ENCODE measurements around the gene TNFAIP6. TPM values are rescaled to one million over a fixed set of nuclear protein-coding genes. Genes with fewer than 3 reads are reported as not detected.

TNFAIP6 gene
- total and polyA plus RNA-seq, 4 donors = 0.75 to 5.2 (median 3.3) TPM

- WGBS, 2 donors = 21 to 27% methylated on average over 3 of the region's 3 CpGs
- no peak for DNase-seq
- H3K27me3 ChIP-seq (ENCODE audit: control insufficient read depth in 1 of 2, insufficient read depth in 2 of 2, low read length in 1 of 2) = no peaks in the 10 kb centered on the region
- intact Hi-C loops (cut with DNase I) = no loop called here
- no peaks in the 10 kb centered on the region for H3K9me3 ChIP-seq (ENCODE audit: control insufficient read depth, low read length)
- no peak overlapping the region for H3K4me3 ChIP-seq (ENCODE audit: low read length in 2 of 2)
- H3K36me3 ChIP-seq (ENCODE audit: control insufficient read depth in 1 of 2, insufficient read depth in 2 of 2, low read length in 1 of 2) = no peaks in the 10 kb centered on the region
- H3K27ac ChIP-seq (ENCODE audit: low read depth in 1 of 2, low read length in 2 of 2) = no peak overlapping the region
- no peaks in the 10 kb centered on the region for H3K4me1 ChIP-seq (ENCODE audit: control insufficient read depth in 1 of 2, insufficient read depth in 2 of 2, low read length in 2 of 2)
- no peak for ATAC-seq (ENCODE audit: low FRiP score)
These were observed 17.0 kb downstream of the TNFAIP6 start for GRCh38 chr2:151374436-151374835.

GRCh38 chr2:151379169-151379568, 21.8 kb downstream of the TNFAIP6 start:
- DNase-seq (no peak), ATAC-seq (ENCODE audit: low FRiP score) (no peak)
- Histone ChIP-seq H3K27ac (ENCODE audit: low read depth in 1 of 2, low read length in 2 of 2) (no peak overlapping the region), H3K4me3 (ENCODE audit: low read length in 2 of 2) (no peak overlapping the region), H3K36me3 (ENCODE audit: control insufficient read depth in 1 of 2, insufficient read depth in 2 of 2, low read length in 1 of 2) (no peaks in the 10 kb centered on the region), H3K27me3 (ENCODE audit: control insufficient read depth in 1 of 2, insufficient read depth in 2 of 2, low read length in 1 of 2) (no peaks in the 10 kb centered on the region), H3K4me1 (ENCODE audit: control insufficient read depth in 1 of 2, insufficient read depth in 2 of 2, low read length in 2 of 2) (no peaks in the 10 kb centered on the region), H3K9me3 (ENCODE audit: control insufficient read depth, low read length) (no peaks in the 10 kb centered on the region)
- intact Hi-C loops (cut with DNase I) = no loop called here
- 86 to 91% methylated on average over 4 of the region's 4 CpGs for WGBS, 2 donors

GRCh38 chr2:151380580-151381235, 23.3 kb downstream of the TNFAIP6 start:
- H3K27ac ChIP-seq (ENCODE audit: low read depth in 1 of 2, low read length in 2 of 2) = no peak overlapping the region
- no peaks in the 10 kb centered on the region for H3K27me3 ChIP-seq (ENCODE audit: control insufficient read depth in 1 of 2, insufficient read depth in 2 of 2, low read length in 1 of 2)
- intact Hi-C loops (cut with DNase I) = no loop called here
- no peaks in the 10 kb centered on the region for H3K4me1 ChIP-seq (ENCODE audit: control insufficient read depth in 1 of 2, insufficient read depth in 2 of 2, low read length in 2 of 2)
- ATAC-seq (ENCODE audit: low FRiP score) (no peak), DNase-seq (no peak)
- H3K9me3 ChIP-seq (ENCODE audit: control insufficient read depth, low read length) = no peaks in the 10 kb centered on the region
- WGBS, 2 donors = 79 to 85% methylated on average over 6 of the region's 6 CpGs
- no peaks in the 10 kb centered on the region for H3K36me3 ChIP-seq (ENCODE audit: control insufficient read depth in 1 of 2, insufficient read depth in 2 of 2, low read length in 1 of 2)
- H3K4me3 ChIP-seq (ENCODE audit: low read length in 2 of 2) = no peak overlapping the region

GRCh38 chr2:151381266-151381665, 23.9 kb downstream of the TNFAIP6 start:
- no peaks in the 10 kb centered on the region for H3K9me3 ChIP-seq (ENCODE audit: control insufficient read depth, low read length)
- intact Hi-C loops (cut with DNase I) = no loop called here
- ATAC-seq (ENCODE audit: low FRiP score) = no peak
- no peaks in the 10 kb centered on the region for H3K36me3 ChIP-seq (ENCODE audit: control insufficient read depth in 1 of 2, insufficient read depth in 2 of 2, low read length in 1 of 2)
- H3K4me1 ChIP-seq (ENCODE audit: control insufficient read depth in 1 of 2, insufficient read depth in 2 of 2, low read length in 2 of 2) = no peaks in the 10 kb centered on the region
- no peak overlapping the region for H3K4me3 ChIP-seq (ENCODE audit: low read length in 2 of 2)
- no peaks in the 10 kb centered on the region for H3K27me3 ChIP-seq (ENCODE audit: control insufficient read depth in 1 of 2, insufficient read depth in 2 of 2, low read length in 1 of 2)
- DNase-seq = no peak
- H3K27ac ChIP-seq (ENCODE audit: low read depth in 1 of 2, low read length in 2 of 2) = no peak overlapping the region
- 88 to 89% methylated on average over 2 of the region's 2 CpGs for WGBS, 2 donors

GRCh38 chr2:151388011-151388410, 30.6 kb downstream of the TNFAIP6 start:
- DNase-seq = no peak
- Histone ChIP-seq H3K4me3 (ENCODE audit: low read length in 2 of 2) (no peak overlapping the region), H3K27ac (ENCODE audit: low read depth in 1 of 2, low read length in 2 of 2) (no peak overlapping the region), H3K36me3 (ENCODE audit: control insufficient read depth in 1 of 2, insufficient read depth in 2 of 2, low read length in 1 of 2) (no peaks in the 10 kb centered on the region), H3K9me3 (ENCODE audit: control insufficient read depth, low read length) (no peaks in the 10 kb centered on the region), H3K4me1 (ENCODE audit: control insufficient read depth in 1 of 2, insufficient read depth in 2 of 2, low read length in 2 of 2) (no peaks in the 10 kb centered on the region), H3K27me3 (ENCODE audit: control insufficient read depth in 1 of 2, insufficient read depth in 2 of 2, low read length in 1 of 2) (no peaks in the 10 kb centered on the region)
- no peak for ATAC-seq (ENCODE audit: low FRiP score)
- intact Hi-C loops (cut with DNase I) = no loop called here
- WGBS, 2 donors = 92 to 94% methylated on average over 4 of the region's 4 CpGs

- no peak for DNase-seq
- WGBS, 2 donors = 64% methylated on average over 2 of the region's 2 CpGs
- Histone ChIP-seq H3K27ac (ENCODE audit: low read depth in 1 of 2, low read length in 2 of 2) (no peak overlapping the region), H3K4me1 (ENCODE audit: control insufficient read depth in 1 of 2, insufficient read depth in 2 of 2, low read length in 2 of 2) (no peaks in the 10 kb centered on the region), H3K36me3 (ENCODE audit: control insufficient read depth in 1 of 2, insufficient read depth in 2 of 2, low read length in 1 of 2) (no peaks in the 10 kb centered on the region), H3K9me3 (ENCODE audit: control insufficient read depth, low read length) (no peaks in the 10 kb centered on the region), H3K27me3 (ENCODE audit: control insufficient read depth in 1 of 2, insufficient read depth in 2 of 2, low read length in 1 of 2) (no peaks in the 10 kb centered on the region), H3K4me3 (ENCODE audit: low read length in 2 of 2) (no peak overlapping the region)
- intact Hi-C loops (cut with DNase I) = no loop called here
- ATAC-seq (ENCODE audit: low FRiP score) = no peak
These were observed 34.0 kb downstream of the TNFAIP6 start for GRCh38 chr2:151391436-151391835.

- intact Hi-C loops (cut with DNase I) = no loop called here
- no peak for DNase-seq
- Histone ChIP-seq H3K4me1 (ENCODE audit: control insufficient read depth in 1 of 2, insufficient read depth in 2 of 2, low read length in 2 of 2) (no peaks in the 10 kb centered on the region), H3K9me3 (ENCODE audit: control insufficient read depth, low read length) (no peaks in the 10 kb centered on the region), H3K4me3 (ENCODE audit: low read length in 2 of 2) (no peak overlapping the region), H3K36me3 (ENCODE audit: control insufficient read depth in 1 of 2, insufficient read depth in 2 of 2, low read length in 1 of 2) (no peaks in the 10 kb centered on the region), H3K27me3 (ENCODE audit: control insufficient read depth in 1 of 2, insufficient read depth in 2 of 2, low read length in 1 of 2) (no peaks in the 10 kb centered on the region), H3K27ac (ENCODE audit: low read depth in 1 of 2, low read length in 2 of 2) (no peak overlapping the region)
- 85 to 89% methylated on average over 4 of the region's 4 CpGs for WGBS, 2 donors
- ATAC-seq (ENCODE audit: low FRiP score) = no peak
These were observed 37.1 kb downstream of the TNFAIP6 start for GRCh38 chr2:151394509-151394908.

- ATAC-seq (ENCODE audit: low FRiP score) = no peak
- no peaks in the 10 kb centered on the region for H3K9me3 ChIP-seq (ENCODE audit: control insufficient read depth, low read length)
These were observed 38.4 kb downstream of the TNFAIP6 start for GRCh38 chr2:151395509-151396374.

GRCh38 chr2:151399981-151400380, 42.6 kb downstream of the TNFAIP6 start:
- ATAC-seq (ENCODE audit: low FRiP score) = no peak
- no peaks in the 10 kb centered on the region for H3K27me3 ChIP-seq (ENCODE audit: control insufficient read depth in 1 of 2, insufficient read depth in 2 of 2, low read length in 1 of 2)
- intact Hi-C loops (cut with DNase I) = no loop called here
- no peaks in the 10 kb centered on the region for H3K9me3 ChIP-seq (ENCODE audit: control insufficient read depth, low read length)
- no peak overlapping the region for H3K27ac ChIP-seq (ENCODE audit: low read depth in 1 of 2, low read length in 2 of 2)
- no peaks in the 10 kb centered on the region for H3K36me3 ChIP-seq (ENCODE audit: control insufficient read depth in 1 of 2, insufficient read depth in 2 of 2, low read length in 1 of 2)
- H3K4me3 ChIP-seq (ENCODE audit: low read length in 2 of 2) = no peak overlapping the region
- 96 to 100% methylated on average over 1 of the region's 1 CpG for WGBS, 2 donors
- DNase-seq = no peak
- H3K4me1 ChIP-seq (ENCODE audit: control insufficient read depth in 1 of 2, insufficient read depth in 2 of 2, low read length in 2 of 2) = no peaks in the 10 kb centered on the region

More at GRCh38 chr2:151395509-151396374, 38.4 kb downstream of the TNFAIP6 start:
- WGBS, 2 donors = 91 to 92% methylated on average over 4 of the region's 4 CpGs
- Histone ChIP-seq H3K27ac (ENCODE audit: low read depth in 1 of 2, low read length in 2 of 2) (no peak overlapping the region), H3K4me3 (ENCODE audit: low read length in 2 of 2) (no peak overlapping the region), H3K36me3 (ENCODE audit: control insufficient read depth in 1 of 2, insufficient read depth in 2 of 2, low read length in 1 of 2) (no peaks in the 10 kb centered on the region), H3K4me1 (ENCODE audit: control insufficient read depth in 1 of 2, insufficient read depth in 2 of 2, low read length in 2 of 2) (no peaks in the 10 kb centered on the region), H3K27me3 (ENCODE audit: control insufficient read depth in 1 of 2, insufficient read depth in 2 of 2, low read length in 1 of 2) (no peaks in the 10 kb centered on the region)
- intact Hi-C loops (cut with DNase I) = no loop called here
- DNase-seq = no peak
